ENCODE measurements around the gene ETV3. TPM values are rescaled to one million over a fixed set of nuclear protein-coding genes. Genes with fewer than 3 reads are reported as not detected.

The ETV3 gene
- total and polyA plus RNA-seq, 10 of the 15 experiments (the other 5 are each of a cell fraction or from before 2014, with no cell fraction given): 1.7 to 13.8 (median 7.2) TPM

DNA sequence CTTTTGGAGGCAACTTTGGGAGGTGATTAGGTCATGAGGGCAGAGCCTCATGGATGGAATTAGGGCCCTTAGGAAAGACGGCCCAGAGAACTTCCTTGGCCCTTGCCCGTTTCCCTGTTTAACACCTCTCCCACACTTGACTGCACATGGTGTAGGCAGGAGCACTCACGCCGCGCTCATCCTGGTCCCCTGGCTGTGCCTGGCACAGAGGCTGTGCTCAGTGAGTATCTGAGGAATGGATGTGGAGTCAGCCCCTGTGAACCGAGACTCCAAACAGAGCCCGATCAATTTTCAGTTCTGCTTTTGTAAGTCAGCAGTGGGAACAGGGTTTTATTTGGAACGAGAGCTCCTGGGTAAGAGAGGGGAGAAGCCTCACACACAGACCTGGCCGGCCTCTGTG lies 29.8 kb upstream of the ETV3 start (continued):
- no peak for TF ChIP-seq SUZ12 (IDR thresholded peaks at IDR 0.05; ENCODE audit: unreplicated experiment)
- no peak for TF ChIP-seq RBBP5 (conservative IDR thresholded peaks at IDR 0.05)
- no peak for TF ChIP-seq CHD4 (IDR thresholded peaks at IDR 0.05)
- TF ChIP-seq ATF7 (IDR thresholded peaks at IDR 0.05; ENCODE audit: low read depth): 0 out of 2 replicates have a peak, but pooled peaks have one; percentile 16
- TF ChIP-seq, protein P1, sequence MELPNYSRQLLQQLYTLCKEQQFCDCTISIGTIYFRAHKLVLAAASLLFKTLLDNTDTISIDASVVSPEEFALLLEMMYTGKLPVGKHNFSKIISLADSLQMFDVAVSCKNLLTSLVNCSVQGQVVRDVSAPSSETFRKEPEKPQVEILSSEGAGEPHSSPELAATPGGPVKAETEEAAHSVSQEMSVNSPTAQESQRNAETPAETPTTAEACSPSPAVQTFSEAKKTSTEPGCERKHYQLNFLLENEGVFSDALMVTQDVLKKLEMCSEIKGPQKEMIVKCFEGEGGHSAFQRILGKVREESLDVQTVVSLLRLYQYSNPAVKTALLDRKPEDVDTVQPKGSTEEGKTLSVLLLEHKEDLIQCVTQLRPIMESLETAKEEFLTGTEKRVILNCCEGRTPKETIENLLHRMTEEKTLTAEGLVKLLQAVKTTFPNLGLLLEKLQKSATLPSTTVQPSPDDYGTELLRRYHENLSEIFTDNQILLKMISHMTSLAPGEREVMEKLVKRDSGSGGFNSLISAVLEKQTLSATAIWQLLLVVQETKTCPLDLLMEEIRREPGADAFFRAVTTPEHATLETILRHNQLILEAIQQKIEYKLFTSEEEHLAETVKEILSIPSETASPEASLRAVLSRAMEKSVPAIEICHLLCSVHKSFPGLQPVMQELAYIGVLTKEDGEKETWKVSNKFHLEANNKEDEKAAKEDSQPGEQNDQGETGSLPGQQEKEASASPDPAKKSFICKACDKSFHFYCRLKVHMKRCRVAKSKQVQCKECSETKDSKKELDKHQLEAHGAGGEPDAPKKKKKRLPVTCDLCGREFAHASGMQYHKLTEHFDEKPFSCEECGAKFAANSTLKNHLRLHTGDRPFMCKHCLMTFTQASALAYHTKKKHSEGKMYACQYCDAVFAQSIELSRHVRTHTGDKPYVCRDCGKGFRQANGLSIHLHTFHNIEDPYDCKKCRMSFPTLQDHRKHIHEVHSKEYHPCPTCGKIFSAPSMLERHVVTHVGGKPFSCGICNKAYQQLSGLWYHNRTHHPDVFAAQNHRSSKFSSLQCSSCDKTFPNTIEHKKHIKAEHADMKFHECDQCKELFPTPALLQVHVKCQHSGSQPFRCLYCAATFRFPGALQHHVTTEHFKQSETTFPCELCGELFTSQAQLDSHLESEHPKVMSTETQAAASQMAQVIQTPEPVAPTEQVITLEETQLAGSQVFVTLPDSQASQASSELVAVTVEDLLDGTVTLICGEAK (IDR thresholded peaks at IDR 0.05; ENCODE audit: borderline replicate concordance): no peak
- TF ChIP-seq HDGF (IDR thresholded peaks at IDR 0.05): no peak
- TF ChIP-seq, protein P2, sequence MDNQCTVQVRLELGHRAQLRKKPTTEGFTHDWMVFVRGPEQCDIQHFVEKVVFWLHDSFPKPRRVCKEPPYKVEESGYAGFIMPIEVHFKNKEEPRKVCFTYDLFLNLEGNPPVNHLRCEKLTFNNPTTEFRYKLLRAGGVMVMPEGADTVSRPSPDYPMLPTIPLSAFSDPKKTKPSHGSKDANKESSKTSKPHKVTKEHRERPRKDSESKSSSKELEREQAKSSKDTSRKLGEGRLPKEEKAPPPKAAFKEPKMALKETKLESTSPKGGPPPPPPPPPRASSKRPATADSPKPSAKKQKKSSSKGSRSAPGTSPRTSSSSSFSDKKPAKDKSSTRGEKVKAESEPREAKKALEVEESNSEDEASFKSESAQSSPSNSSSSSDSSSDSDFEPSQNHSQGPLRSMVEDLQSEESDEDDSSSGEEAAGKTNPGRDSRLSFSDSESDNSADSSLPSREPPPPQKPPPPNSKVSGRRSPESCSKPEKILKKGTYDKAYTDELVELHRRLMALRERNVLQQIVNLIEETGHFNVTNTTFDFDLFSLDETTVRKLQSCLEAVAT (IDR thresholded peaks at IDR 0.05): peak; percentile 18; the same call in 1 of the 2 replicates
- TF ChIP-seq FOS (IDR thresholded peaks at IDR 0.05; ENCODE audit: borderline replicate concordance, extremely low read depth, insufficient read length): no peak
- no peak for TF ChIP-seq POU2F2 (IDR thresholded peaks at IDR 0.05; ENCODE audit: borderline replicate concordance, low read depth, low read length)
- TF ChIP-seq SUPT20H (IDR thresholded peaks at IDR 0.05; ENCODE audit: borderline replicate concordance, control insufficient read depth, low read depth, low read length): no peak
- TF ChIP-seq NFYA (IDR thresholded peaks at IDR 0.05; ENCODE audit: borderline replicate concordance, low read depth, low read length): no peak
- TF ChIP-seq CBX3 (IDR thresholded peaks at IDR 0.05; ENCODE audit: borderline replicate concordance, low read depth): no peak
- peak; percentile 54; the same call in 1 of the 2 replicates for TF ChIP-seq NBN (IDR thresholded peaks at IDR 0.05)
- TF ChIP-seq KLF5 (IDR thresholded peaks at IDR 0.05; ENCODE audit: partially characterized antibody): no peak
- no peak for TF ChIP-seq TBL1XR1 (IDR thresholded peaks at IDR 0.05; ENCODE audit: low read depth, low read length)
- no peak for TF ChIP-seq PML (IDR thresholded peaks at IDR 0.05; ENCODE audit: low read length)
- TF ChIP-seq SMC3 (IDR thresholded peaks at IDR 0.05; ENCODE audit: borderline replicate concordance, low read length): no peak
- TF ChIP-seq ZNF274 (IDR thresholded peaks at IDR 0.05; ENCODE audit: insufficient read depth, insufficient read length): no peak
- peak; percentile 20; the same call in 1 of the 2 replicates for TF ChIP-seq BACH1 (IDR thresholded peaks at IDR 0.05; ENCODE audit: borderline replicate concordance)
- TF ChIP-seq IKZF1 (conservative IDR thresholded peaks at IDR 0.05): peak; percentile 88
- TF ChIP-seq DPF2 (IDR thresholded peaks at IDR 0.05): peak; percentile 93
- TF ChIP-seq BHLHE40 (IDR thresholded peaks at IDR 0.05; ENCODE audit: borderline replicate concordance in 1 of 2, low read depth in 2 of 2, low read length in 1 of 2): 0 out of 4 replicates have a peak, but pooled peaks of 1 of the 2 experiments have one; percentile 12
- no peak for TF ChIP-seq CBFB (IDR thresholded peaks at IDR 0.05; ENCODE audit: low read depth)
- TF ChIP-seq IKZF2 (IDR thresholded peaks at IDR 0.05): peak; percentile 87 to 92
- no peak for TF ChIP-seq MEF2A (IDR thresholded peaks at IDR 0.05; ENCODE audit: insufficient read depth, low read depth, low read length)

Measured in GM12878 (cell line).